GM18526 (cell line): ENCODE data around the gene FLAD1.
A peak's percentile ranks its signal among the peaks of the same experiment; 100 is the strongest.

Experiments used
- POLR2A ChIP-seq: IDR thresholded peaks from 3 replicates; pipeline ENCODE4 v1.6.1; 2011; ENCODE audit not compliant: insufficient read length; ENCODE audit errors: extremely low read depth

The FLAD1 gene

GRCh38 chr1:155010211-155010918 is 27.2 kb downstream of the FLAD1 start:
- TF ChIP-seq POLR2A, result no peak

GRCh38 chr1:155011004-155011416 is 27.9 kb downstream of the FLAD1 start:
- TF ChIP-seq POLR2A, result no peak

DNA sequence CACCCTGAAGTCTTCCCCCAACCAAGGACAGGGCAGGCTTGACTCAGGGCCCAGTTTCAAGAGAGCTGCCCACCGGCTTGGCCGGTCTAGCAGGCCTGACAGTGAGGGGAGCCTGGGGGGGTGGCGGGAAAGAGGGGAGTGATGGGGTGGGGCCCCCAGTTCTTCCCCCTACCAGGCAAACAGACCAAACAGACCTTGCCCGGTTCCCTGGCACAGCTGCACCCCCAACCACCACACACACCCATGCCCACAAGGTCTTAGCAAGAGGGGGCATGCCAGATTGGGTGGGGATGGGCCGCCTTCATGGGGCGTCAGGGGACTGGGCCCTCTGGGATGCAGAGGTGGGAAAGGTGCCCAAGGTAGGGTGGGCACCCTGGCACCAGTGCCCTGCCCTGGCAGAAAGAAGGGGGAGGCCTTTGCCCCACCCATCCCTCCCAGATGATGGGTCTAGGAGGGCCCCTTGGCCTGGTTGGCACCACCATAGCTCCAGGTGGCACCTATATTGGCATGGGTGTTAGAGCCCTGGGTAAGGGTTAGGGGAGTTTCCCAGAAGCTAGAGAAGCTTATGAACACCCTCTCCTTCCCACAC is 28.4 kb downstream of the FLAD1 start:
- TF ChIP-seq POLR2A, result no peak

DNA sequence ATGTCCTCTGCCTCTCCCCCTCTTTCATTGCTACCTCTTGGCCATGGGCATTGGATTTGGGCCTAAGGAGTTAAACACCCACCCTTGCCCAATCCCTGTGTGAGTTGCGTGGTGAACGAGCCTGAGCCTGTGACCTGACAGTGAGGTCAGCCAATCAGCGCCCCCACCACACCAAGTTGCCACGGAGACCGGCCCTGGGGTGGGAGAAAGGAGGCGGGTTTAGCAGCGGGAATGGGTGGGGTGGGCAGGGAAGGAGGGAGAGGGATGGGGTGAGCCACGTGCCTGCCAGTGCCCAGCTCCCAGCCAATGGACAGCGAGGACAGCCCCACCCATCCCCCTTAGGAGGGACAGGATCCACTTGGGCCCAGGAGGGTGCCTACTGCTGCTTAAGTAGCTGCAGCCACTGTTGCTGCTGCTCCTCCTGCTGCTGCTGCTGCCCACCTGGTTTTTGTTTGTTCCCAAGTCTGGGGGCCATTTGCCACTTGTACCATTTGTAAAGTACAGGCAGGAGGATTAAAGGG is 28.9 kb downstream of the FLAD1 start:
- TF ChIP-seq POLR2A, result no peak

GRCh38 chr1:155012776-155013602 is 29.8 kb downstream of the FLAD1 start:
- TF ChIP-seq POLR2A, result no peak

DNA sequence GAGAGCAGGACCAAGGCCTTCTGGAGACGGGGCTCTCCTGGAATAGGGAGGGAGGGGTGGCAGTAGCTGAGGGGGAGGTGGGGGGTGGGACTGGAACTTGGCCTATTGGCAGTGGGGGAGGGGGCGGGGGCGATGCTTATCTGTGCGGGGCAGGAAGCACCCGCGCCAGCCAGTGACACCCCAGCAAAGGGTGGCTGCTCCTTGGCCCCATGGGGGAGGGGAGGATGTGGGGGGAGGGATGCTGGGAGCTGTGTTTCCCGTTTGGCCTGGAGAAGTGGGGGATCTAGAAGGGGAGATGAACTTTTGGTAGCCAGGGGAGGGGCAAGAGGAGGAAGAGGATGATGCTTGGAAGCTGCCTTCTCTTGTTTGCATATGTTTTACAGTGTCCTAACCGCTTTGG is 30.5 kb downstream of the FLAD1 start:
- TF ChIP-seq POLR2A, result no peak

- no peak for TF ChIP-seq POLR2A
Observed at GRCh38 chr1:155014709-155015508, 31.8 kb downstream of the FLAD1 start.

- no peak for TF ChIP-seq POLR2A
Observed at GRCh38 chr1:155015527-155016230, 32.5 kb downstream of the FLAD1 start.

GRCh38 chr1:155016231-155016831 is 33.2 kb downstream of the FLAD1 start:
- TF ChIP-seq POLR2A, result no peak

DNA sequence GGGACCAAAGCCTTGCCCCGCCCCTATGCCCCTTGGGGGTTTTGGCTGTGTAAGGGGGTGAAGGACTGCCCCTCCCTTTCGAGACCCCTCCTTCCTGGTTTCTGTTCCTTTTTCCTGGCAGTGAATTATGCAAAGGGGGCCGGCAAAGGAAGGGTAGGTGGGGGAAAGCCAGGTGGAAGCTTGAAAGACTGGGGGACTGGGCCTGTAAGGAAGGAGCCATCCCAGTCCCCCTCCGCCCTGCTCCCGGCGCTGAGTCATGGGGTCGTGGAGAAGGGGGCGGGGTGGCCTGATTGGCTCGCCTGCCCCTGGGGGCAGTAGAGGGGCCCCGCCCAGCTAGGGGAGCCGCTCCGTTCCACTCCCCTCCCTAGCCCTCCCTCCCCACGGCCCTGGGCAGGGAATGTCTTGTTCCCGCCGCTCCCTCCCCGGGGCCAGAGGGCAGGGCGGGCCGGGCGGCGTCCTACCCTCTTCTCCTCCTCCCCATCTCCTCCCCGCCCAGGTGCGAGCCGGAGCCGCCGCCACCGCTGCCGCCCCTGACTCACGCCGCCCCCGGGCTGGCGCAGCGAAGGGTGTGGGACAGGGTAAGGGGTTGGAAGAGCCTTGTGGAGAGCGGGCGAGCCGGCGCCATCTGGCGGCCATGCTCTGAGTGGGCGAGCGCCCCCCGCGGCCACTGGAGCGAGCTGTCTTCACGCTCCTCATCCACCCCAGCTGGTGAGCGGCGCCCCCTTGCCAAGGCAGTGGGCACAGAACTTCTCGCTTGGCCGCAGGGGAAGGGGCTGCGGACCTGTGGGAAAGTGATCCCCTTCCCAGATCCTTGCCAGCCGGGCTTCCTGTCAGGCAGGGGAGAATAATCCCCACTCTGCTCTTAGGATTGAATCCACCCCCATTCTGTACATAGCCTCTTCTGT is 34.1 kb downstream of the FLAD1 start:
- TF ChIP-seq POLR2A, result peak; percentile 41

DNA sequence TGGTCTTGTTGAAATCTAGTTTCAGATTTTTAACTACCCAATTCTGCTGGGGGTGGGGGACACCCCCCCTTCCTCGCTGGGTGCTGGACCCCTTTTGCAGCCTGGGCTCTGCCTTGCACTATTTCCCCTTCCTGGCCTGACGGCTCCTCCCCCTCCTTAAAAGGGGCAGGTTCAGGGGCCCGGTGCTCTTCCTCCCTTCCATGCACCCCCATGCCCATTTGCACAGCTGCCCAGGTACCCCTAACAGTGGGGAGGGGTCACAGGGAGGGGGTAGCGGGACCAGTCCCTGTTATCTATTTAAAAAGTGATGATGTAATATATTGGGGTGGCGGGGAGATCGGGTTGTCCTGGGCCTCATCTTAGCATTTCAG is 34.8 kb downstream of the FLAD1 start:
- TF ChIP-seq POLR2A, result no peak

DNA sequence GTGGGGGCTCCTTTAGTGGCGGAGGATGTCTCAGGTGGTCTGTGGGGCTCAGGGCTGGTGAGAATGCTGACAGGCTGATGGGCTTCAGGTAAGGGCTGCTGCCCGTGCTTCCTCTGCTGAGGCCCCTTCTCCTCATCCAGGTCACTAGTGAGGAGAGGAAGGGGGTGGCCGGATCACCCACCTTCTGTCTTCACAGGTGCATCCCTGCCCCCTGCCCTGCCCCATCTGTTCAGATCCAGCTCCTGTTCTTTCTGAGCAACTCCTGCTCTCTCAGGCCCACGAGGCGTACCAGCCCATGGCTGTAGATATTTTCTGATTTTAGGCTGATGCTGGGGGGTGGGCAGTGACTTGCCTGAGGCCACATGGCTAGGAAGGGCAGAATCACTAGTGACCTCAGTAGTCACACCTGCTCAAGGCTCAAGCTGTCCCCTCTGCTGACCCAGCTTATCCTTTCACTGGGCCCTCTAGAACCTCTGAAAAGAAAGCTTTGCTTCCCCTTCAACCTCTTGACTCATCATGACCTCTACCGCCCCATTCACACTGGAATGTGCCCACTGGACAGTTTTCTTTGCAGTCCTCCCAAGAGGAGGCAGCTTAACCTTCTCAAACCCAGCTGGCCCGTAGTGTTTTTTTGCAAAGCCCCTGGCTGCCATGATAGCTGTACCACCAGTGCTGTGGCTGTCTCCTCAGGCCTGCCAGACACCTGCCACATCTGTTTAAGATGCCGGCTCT is 35.6 kb downstream of the FLAD1 start:
- no peak for TF ChIP-seq POLR2A

DNA sequence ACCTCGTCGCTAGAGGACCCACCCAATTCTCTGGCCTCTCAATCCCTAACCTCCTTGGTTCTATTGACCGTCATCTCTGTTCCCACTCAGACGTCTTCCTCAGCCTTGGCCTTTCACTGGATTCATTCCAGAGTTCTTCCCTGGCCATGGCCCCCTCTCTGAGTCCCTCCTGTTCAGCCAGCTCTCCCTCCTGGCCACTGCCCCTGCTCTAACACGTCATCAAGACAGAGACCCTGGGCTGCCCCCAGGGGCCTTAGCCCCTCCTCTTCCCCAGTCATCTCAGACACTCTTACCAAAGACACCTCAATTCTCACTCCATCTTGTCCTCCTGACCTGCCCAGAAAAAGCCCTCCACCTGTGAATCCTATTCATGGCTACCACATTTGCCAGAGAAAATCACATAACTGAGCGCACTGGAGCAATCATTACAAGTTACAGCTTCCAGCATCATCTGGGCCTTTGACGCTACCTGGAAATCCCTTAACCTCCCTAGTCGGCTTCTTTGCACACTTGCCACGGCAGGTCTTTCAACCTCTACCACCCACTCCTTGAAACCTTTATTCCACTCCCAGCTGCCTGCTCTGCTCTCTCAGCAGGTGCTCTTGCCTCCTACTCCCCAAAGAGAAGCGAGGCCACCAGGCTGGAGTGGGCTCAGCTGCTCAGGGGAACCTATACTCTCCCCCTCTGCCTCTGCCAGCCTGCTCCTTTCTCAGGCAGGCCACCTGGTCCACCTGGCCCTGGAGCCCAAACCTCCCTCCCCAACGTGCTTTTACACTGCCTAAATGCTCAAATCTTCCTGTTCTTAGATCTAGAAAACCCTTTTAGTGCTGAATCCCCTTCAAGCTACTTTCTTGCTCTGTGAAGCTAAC is 36.5 kb downstream of the FLAD1 start:
- TF ChIP-seq POLR2A, result no peak
